Upper lobe of right lung (tissue), 1 donor: ENCODE measurements around the gene ARL6IP1. TPM values are rescaled to one million over a fixed set of nuclear protein-coding genes. Genes with fewer than 3 reads are reported as not detected.

ENCODE experiments used
- ATAC-seq: fragments of 200-7000 bp; cut with Tn5 transposase; one replicate; pipeline ENCODE4 v1.9.1; 2020; ENCODE audit warnings: mild to moderate bottlenecking, moderate library complexity
- DNase-seq: peaks from one replicate; pipeline ENCODE4 v3.0.0-alpha.2; 2020
- H3K27ac ChIP-seq: fragments of 200-600 bp; one replicate; pipeline ENCODE4 v1.8.0; 2022
- H3K27me3 ChIP-seq: fragments of 200-600 bp; one replicate; pipeline ENCODE4 v1.8.0; 2022; ENCODE audit warnings: mild to moderate bottlenecking
- H3K36me3 ChIP-seq: fragments of 200-600 bp; one replicate; pipeline ENCODE4 v1.8.0; 2022
- H3K4me1 ChIP-seq: fragments of 200-600 bp; one replicate; pipeline ENCODE4 v1.8.0; 2022
- H3K4me3 ChIP-seq: fragments of 200-600 bp; one replicate; pipeline ENCODE4 v1.8.0; 2022; ENCODE audit warnings: mild to moderate bottlenecking
- H3K9me3 ChIP-seq: fragments of 200-600 bp; one replicate; pipeline ENCODE4 v1.8.0; 2022
- intact Hi-C: fragments of 100-400 bp; cut with DNase I; formaldehyde crosslinking; loops from one replicate; pipeline ENCODE4 v1.11.0; 2022
- total RNA-seq: library from RNA; stranded (reverse); fragmentation: NEBNext Ultra II Directional; extraction: Animal tissue kit (Norgen Biotek cat#: 25700); gene quantifications from one replicate; pipeline ENCODE4 v1.2.1, GENCODE V29; 2021
- TF ChIP-seq, protein P1 (sequence below): fragments of 200-600 bp; IDR thresholded peaks from one replicate; pipeline ENCODE4 v1.8.0; 2022; ENCODE audit warnings: antibody characterized with exemption
- donor health status: DM: no; HTN: yes; CAD: no; lungs with severe emphysema.

Gene ARL6IP1
- total RNA-seq, 1 donor from 2014 or later = 110 TPM

DNA sequence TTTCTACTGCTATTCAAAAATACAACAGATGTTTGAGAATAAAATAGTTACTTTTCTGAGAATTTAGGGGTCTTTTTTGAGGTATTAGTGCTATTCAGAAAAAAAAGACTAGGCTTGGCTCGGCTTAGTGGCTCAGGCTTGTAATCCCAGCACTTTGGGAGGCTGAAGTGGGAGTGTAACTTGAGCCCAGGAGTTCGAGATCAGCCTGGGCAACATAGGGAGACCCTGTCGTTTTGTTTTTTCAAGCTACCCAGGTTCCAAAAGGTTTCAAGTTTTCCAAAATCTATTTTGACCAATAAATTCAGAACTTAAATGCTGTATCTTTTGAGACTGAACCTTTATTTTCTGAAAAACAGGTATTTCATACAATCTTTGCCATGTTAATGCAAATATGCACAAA is 3.2 kb upstream of the ARL6IP1 start:
- Histone ChIP-seq H3K9me3 (no peaks in the 10 kb centered on the region), H3K4me3 (no peak overlapping the region), H3K36me3 (peaks cover 29% of the 10 kb centered on the region), H3K4me1 (peaks cover 29% of the 10 kb centered on the region), H3K27me3 (no peaks in the 10 kb centered on the region), H3K27ac (peak overlapping the region; percentile 58)
- TF ChIP-seq, protein P1, sequence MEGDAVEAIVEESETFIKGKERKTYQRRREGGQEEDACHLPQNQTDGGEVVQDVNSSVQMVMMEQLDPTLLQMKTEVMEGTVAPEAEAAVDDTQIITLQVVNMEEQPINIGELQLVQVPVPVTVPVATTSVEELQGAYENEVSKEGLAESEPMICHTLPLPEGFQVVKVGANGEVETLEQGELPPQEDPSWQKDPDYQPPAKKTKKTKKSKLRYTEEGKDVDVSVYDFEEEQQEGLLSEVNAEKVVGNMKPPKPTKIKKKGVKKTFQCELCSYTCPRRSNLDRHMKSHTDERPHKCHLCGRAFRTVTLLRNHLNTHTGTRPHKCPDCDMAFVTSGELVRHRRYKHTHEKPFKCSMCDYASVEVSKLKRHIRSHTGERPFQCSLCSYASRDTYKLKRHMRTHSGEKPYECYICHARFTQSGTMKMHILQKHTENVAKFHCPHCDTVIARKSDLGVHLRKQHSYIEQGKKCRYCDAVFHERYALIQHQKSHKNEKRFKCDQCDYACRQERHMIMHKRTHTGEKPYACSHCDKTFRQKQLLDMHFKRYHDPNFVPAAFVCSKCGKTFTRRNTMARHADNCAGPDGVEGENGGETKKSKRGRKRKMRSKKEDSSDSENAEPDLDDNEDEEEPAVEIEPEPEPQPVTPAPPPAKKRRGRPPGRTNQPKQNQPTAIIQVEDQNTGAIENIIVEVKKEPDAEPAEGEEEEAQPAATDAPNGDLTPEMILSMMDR = no peak
- ATAC-seq (no peak), DNase-seq (no peak)
- intact Hi-C loops = no loop called here

DNA sequence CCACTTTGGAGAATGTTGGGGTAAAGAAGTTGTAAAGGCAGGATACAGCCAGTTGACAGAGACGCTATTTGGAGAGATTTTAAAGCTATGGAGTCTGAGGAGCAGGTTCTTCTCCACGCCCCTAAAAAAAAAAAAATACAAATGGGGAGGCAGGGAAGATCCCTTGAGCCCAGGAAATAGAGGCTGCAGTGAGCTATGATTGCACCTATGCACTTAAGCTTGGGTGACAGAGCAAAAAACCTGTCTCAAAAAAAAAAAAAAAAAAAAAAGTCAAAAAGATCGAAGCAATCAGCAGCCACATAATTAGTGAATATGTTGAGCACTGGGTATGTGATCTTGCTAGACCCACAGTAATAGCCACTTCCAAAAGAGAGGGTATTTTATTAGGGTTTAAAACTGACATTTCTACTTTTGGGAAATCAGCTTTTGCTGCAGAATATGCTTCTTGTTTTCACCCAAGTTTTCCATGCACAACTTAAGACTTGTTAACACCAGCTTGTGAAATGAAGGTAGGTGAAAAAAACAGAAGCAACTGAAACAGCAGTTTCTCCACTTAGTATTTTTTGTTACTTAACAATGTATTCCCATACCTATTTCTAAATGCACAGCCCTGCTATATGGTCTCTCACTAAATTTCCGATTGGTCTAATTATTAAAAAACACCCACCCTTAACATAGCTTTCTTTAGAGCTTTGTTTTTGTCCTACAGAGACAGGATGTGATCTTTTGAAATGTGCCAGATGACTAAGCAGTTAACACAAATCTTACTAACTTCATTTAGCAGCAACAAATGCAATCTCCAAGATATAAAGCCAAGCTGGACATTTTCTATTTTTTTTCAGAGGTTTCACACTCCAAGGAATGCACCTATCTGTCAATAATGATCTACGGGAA is 2.5 kb upstream of the ARL6IP1 start:
- DNase-seq = no peak
- no peak for ATAC-seq
- intact Hi-C loops = no loop called here
- H3K27me3 ChIP-seq = no peaks in the 10 kb centered on the region
- no peak overlapping the region for H3K4me3 ChIP-seq
- H3K27ac ChIP-seq = peak overlapping the region; percentile 58
- TF ChIP-seq, protein P1 = no peak
- H3K4me1 ChIP-seq = peaks cover 36% of the 10 kb centered on the region
- peaks cover 22% of the 10 kb centered on the region for H3K36me3 ChIP-seq
- no peaks in the 10 kb centered on the region for H3K9me3 ChIP-seq

DNA sequence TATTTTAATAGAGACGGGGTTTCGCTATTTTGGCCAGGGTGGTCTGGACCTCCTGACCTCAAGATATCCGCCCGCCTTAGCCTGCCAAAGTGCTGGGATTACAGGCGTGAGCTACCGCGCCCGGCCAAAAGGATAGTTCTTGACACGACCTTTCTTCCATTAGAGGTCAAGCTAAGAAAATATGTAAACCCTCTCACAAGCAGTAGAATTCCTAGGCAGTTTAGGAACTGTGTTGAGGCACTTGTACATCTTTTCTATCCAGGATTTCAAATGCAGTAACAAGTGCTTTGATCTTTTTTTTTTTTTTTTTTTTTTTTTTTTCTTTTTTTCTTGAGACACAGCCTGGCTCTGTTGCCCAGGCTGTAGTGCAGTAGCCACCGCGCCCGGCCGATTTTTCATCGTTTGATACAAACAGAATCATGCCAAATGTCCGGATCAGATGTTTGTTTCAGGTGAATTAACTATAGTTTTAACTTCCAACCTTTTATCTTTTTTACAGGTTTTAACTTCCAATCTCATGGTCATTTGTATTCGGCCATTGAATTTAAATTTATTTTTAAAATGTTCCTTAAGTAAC is 1.5 kb upstream of the ARL6IP1 start:
- DNase-seq (no peak), ATAC-seq (no peak)
- Histone ChIP-seq H3K4me1 (peaks cover 39% of the 10 kb centered on the region), H3K27ac (no peak overlapping the region), H3K4me3 (no peak overlapping the region), H3K36me3 (peaks cover 13% of the 10 kb centered on the region), H3K9me3 (no peaks in the 10 kb centered on the region), H3K27me3 (no peaks in the 10 kb centered on the region)
- TF ChIP-seq, protein P1 = no peak
- intact Hi-C loops = no loop called here

DNA sequence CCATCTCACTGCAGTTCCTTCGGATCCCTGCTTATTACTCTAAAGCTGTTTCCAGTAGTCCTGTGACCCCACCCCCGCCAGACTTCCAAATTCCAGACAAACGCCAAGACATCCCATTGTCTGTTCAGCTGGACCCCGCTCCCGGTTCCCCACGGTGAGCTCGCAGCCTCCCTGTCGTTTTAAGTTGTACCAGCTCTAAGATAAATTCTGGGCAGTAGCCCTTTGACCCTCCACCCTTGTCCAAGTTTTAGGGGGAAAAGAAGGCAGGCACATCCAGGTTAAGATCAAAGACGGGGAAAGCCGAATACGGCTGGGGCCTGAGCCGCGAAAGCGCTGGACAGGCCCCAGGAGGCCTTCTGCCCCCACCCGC is 589 bp downstream of the ARL6IP1 start:
- TF ChIP-seq, protein P1 = no peak
- intact Hi-C loops = no loop called here
- no peaks in the 10 kb centered on the region for H3K27me3 ChIP-seq
- no peak for DNase-seq
- no peaks in the 10 kb centered on the region for H3K9me3 ChIP-seq
- H3K36me3 ChIP-seq = peaks cover 21% of the 10 kb centered on the region
- peaks cover 39% of the 10 kb centered on the region for H3K4me1 ChIP-seq
- peak overlapping the region; percentile 95 for H3K4me3 ChIP-seq
- H3K27ac ChIP-seq = peak overlapping the region; percentile 93
- ATAC-seq = no peak

DNA sequence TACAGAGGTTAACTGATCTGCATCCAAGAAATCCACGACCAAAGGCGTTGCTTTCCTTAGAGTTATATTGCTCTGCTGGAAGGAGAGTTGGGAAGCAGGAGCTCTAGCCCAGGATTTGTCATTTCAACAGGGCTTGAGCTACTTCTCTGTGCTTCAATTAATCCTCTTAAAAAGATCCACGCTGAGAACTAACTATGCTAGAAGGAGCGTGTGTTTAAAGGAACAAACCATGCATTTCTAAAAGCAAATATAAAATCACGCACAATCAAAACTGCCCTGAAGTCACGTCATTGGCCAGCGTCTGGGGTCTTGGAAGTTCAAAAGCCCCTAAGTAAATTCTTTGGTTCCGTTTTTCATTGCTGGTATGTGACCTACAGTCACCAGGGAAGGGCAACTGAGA is 1.1 kb downstream of the ARL6IP1 start:
- Histone ChIP-seq H3K36me3 (peaks cover 25% of the 10 kb centered on the region), H3K4me3 (peak overlapping the region; percentile 95), H3K4me1 (peaks cover 39% of the 10 kb centered on the region), H3K27ac (peak overlapping the region; percentile 93), H3K27me3 (no peaks in the 10 kb centered on the region), H3K9me3 (no peaks in the 10 kb centered on the region)
- TF ChIP-seq, protein P1 = no peak
- intact Hi-C loops = no loop called here
- DNase-seq = no peak
- no peak for ATAC-seq
